ENCODE data around the gene PLEKHN1.

PLEKHN1 gene

DNA sequence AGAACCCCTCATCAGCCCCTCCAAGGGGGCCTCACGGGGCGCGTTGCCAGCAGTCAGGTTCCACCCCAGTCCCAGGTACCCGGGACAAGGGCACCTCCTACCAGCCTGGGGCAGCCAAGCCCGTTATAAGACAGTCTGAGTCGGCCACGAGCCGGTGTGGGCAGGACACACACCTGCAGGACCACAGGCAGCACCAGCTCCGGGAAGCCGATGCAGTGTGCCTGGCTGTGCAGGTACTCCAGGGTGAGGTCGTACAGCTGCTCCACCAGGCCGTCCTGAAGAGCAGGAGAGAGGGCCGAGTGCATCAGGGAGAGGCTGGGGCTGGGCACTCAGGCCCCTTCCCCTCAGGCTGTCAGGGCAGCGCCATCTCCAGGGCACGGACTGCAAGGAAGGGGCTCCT, 18.3 kb upstream of the PLEKHN1 start:
- TF ChIP-seq, protein P1, sequence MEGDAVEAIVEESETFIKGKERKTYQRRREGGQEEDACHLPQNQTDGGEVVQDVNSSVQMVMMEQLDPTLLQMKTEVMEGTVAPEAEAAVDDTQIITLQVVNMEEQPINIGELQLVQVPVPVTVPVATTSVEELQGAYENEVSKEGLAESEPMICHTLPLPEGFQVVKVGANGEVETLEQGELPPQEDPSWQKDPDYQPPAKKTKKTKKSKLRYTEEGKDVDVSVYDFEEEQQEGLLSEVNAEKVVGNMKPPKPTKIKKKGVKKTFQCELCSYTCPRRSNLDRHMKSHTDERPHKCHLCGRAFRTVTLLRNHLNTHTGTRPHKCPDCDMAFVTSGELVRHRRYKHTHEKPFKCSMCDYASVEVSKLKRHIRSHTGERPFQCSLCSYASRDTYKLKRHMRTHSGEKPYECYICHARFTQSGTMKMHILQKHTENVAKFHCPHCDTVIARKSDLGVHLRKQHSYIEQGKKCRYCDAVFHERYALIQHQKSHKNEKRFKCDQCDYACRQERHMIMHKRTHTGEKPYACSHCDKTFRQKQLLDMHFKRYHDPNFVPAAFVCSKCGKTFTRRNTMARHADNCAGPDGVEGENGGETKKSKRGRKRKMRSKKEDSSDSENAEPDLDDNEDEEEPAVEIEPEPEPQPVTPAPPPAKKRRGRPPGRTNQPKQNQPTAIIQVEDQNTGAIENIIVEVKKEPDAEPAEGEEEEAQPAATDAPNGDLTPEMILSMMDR (conservative IDR thresholded peaks at IDR 0.05) = no peak
- H3K27ac ChIP-seq = no peak overlapping the region

DNA sequence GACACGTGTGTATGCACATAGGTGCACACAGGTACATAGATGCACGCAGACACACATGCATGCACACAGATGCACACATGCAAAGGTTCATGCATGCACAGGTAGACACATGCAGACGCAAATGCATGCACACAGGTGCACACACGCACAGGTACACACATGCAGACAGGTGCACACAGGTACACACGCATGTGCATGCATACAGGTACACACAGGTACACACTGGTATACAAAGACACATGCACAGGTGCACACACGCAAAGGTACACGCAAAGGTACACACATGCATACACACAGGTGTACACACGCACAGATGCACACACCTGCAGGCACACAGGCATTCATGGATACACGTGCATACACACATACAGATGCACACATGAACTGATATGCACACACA, 16.0 kb upstream of the PLEKHN1 start:
- H3K27ac ChIP-seq = no peak overlapping the region
- TF ChIP-seq, protein P1 (conservative IDR thresholded peaks at IDR 0.05) = no peak

DNA sequence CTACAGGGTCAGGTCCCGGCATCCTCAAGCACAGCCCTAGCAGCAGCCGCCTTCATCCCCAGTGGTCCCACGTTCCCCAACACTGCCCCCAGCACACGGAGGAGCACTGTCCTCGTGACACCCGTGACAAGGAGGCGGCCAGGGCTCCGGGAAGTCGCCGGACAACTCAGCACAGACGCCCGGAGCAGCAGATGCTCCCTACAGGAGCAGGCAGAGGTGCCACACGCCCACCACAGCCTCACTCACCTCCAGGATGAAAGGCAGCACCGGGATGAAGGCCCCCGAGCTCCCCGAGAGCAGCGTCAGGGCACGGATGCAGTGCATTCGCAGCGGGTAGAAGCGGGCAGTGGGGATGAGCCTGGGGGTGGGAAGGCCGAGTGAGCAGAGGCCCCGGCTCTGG, 15.4 kb upstream of the PLEKHN1 start:
- no peak overlapping the region for H3K27ac ChIP-seq
- TF ChIP-seq, protein P1 (conservative IDR thresholded peaks at IDR 0.05) = no peak

DNA sequence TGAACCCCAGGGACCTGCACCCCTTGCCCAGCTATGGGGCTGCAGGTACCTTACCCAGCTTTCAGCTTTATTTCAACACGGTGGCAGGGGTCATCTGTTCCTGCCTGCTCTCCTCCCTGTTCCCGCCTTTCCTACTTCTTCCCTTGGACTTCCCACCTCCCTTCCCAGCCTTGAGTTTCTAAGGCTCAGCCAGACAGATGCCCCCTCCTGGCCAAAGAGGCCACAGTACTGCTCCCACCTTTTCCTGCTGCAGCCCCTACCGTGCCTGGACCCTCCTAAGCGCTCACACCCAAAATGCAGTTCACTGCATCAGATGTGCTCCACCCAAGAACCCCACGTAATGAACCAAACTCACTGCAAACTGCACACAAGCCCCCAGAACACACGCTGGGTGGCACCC, 14.9 kb upstream of the PLEKHN1 start:
- H3K27ac ChIP-seq = no peak overlapping the region
- TF ChIP-seq, protein P1 (conservative IDR thresholded peaks at IDR 0.05) = peak; percentile 60

DNA sequence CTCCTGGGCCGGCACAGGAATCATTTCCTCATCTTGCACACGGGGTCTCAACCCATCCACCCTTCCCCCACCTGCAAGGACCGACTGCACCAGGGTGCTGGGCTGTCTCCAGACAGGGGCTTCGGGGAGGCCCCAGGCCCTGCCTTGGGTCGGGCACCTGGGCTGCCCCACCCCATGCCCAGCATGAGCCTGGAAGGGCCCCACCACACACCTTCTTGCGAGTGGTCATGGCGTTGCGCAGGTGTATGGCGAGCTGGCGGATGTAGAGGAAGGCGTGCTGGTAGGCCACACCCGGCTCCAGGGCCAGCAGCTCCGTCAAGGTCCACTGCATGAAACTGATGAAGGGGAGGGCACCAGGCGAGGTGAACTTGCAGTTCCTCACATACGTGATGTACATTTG, 14.1 kb upstream of the PLEKHN1 start:
- TF ChIP-seq, protein P1 (conservative IDR thresholded peaks at IDR 0.05) = no peak
- H3K27ac ChIP-seq = no peak overlapping the region

DNA sequence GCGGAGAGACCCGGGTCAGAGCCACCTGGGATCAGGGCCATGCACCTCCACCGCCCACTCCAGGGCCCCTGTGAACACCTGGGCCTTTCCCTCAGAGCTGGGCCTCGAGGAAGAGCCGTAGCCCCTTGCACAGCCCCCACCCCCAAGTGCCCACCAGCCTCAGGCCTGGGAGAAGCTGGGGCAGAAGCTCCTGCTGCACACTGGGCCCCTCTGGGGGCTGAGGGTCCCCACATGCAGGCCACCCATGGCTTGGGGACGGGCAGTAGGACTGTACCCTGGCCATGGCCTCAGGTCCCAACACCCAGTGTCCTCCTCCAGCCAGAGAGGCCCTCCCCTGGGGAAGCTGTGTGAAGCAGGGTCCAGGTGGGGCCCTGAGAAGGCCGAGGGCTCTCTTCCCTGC, 13.7 kb upstream of the PLEKHN1 start:
- no peak overlapping the region for H3K27ac ChIP-seq
- TF ChIP-seq, protein P1 (conservative IDR thresholded peaks at IDR 0.05) = no peak

DNA sequence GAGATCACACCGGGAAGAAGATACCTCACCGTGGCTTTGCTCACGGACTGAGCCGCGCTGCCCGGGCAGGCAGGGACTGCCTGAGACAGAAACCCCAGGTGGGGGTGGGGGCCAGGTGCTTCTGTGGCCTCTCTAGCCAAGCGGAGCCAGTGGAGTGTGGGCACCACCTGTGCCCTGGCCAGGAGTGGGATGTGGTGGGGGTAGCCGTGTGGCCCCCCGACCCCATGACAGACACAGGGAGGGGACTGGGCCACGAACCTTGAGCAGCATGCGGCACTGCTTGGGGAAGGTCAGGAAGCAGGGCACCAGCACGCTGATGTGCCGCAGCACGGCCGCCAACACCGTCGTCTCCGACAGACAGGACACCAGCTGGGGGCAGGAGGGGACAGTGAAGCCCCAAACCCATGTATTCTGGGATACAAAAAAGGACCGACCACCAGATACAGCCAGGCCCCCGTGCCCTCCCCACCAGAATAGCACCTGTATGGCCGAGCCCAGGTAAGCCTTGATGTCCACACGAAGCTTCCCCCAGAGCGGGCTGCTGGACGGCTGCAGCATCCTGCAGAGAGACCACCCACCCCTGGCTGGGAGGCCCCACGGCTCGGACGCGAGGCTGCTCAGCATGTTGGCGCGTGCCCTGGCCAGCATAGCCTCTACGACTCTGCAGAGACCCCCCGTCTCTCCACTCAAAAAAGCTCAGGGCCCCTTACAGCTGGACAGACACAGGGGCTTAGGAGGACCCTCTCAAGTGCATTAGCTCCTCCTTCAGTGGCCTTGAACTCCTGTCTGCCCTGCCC, 12.6 kb upstream of the PLEKHN1 start:
- TF ChIP-seq, protein P1 (conservative IDR thresholded peaks at IDR 0.05) = no peak
- H3K27ac ChIP-seq = no peak overlapping the region
